K562 (cell line): ENCODE data around the gene THOP1. TPM values are rescaled to one million over a fixed set of nuclear protein-coding genes. Genes with fewer than 3 reads are reported as not detected.

Experiments used
- BHLHE40 ChIP-seq: IDR thresholded peaks from 2 replicates; pipeline ENCODE4 v1.6.1; 2011; ENCODE audit warnings: low read length, improper control_type of control experiment
- CBFA2T3 ChIP-seq: fragments of 450-650 bp; IDR thresholded peaks from 2 replicates; pipeline ENCODE4 v1.6.1; 2017
- CREM ChIP-seq: IDR thresholded peaks from 2 replicates; pipeline ENCODE4 v1.6.1; 2014; ENCODE audit warnings: antibody characterized with exemption, low read depth
- ETS1 ChIP-seq: conservative IDR thresholded peaks from 2 replicates; pipeline ENCODE4 v1.6.1; 2011; ENCODE audit warnings: low read depth, mild to moderate bottlenecking, low read length; ENCODE audit not compliant: control insufficient read depth
- MNT ChIP-seq, 2 experiments: fragments of 450-650 bp; conservative IDR thresholded peaks; 2 replicates each; pipeline ENCODE4 v1.6.1; 2017; ENCODE audit warnings: mild to moderate bottlenecking in 2 of 2, moderate library complexity in 2 of 2
- NFYB ChIP-seq: IDR thresholded peaks from 2 replicates; pipeline ENCODE4 v1.6.1; 2011; ENCODE audit warnings: mild to moderate bottlenecking, moderate library complexity; ENCODE audit not compliant: insufficient read length; ENCODE audit errors: extremely low read depth
- NONO ChIP-seq, 2 experiments: fragments of 200-400 bp in 1 of 2; fragments of 450-650 bp in 1 of 2; formaldehyde crosslinking in 1 of 2; IDR thresholded peaks; 2 replicates each; pipeline ENCODE4 v1.6.1; 2017; ENCODE audit warnings: low read depth in 2 of 2, mild to moderate bottlenecking in 2 of 2, moderate library complexity in 2 of 2, low read length in 1 of 2
- POLR2G ChIP-seq: fragments of 200-400 bp; formaldehyde crosslinking; IDR thresholded peaks from 2 replicates; pipeline ENCODE4 v1.6.1; 2017; ENCODE audit warnings: low read depth, mild to moderate bottlenecking, antibody characterized with exemption, low read length, moderate library complexity
- SPI1 ChIP-seq: IDR thresholded peaks from 2 replicates; pipeline ENCODE4 v1.6.1; 2011; ENCODE audit warnings: low read depth, low read length, control low read depth, borderline replicate concordance
- ZBTB8A ChIP-seq: fragments of 450-650 bp; IDR thresholded peaks from 2 replicates; pipeline ENCODE4 v1.6.1; 2018; ENCODE audit warnings: mild to moderate bottlenecking, moderate library complexity; ENCODE audit not compliant: partially characterized antibody
- ZMIZ1 ChIP-seq, 2 experiments: fragments of 150-350 bp in 1 of 2; IDR thresholded peaks; 2 replicates each; pipeline ENCODE4 v1.6.1; 2012 to 2016; ENCODE audit warnings: low read depth in 2 of 2, low read length in 2 of 2, mild to moderate bottlenecking in 1 of 2, moderate library complexity in 1 of 2
- ZNF316 ChIP-seq: fragments of 450-650 bp; IDR thresholded peaks from 2 replicates; pipeline ENCODE4 v1.6.1; 2016
- ZNF347 ChIP-seq: fragments of 450-650 bp; formaldehyde crosslinking; IDR thresholded peaks from 2 replicates; pipeline ENCODE4 v1.4.0; 2020; ENCODE audit warnings: low read depth, mild to moderate bottlenecking, moderate library complexity
- polyA plus RNA-seq, 8 experiments: library from polyadenylated mRNA; depleted of rRNA in 4 of 8; stranded (reverse) in 5 of 8; unstranded in 3 of 8; fragments of >200 nt; fragmentation: Nextera tagmentation in 2 of 8; fragmentation: Illumina TruSeq in 1 of 8; extraction: Ambion mirVana in 2 of 8; extraction: Trizol in 1 of 8; gene quantifications; 2 replicates each; pipeline versions ENCODE4 v1.2.1 to v1.2.3, GENCODE V29; 2011 to 2014; ENCODE audit warnings: inconsistent platforms in 1 of 8, missing spikeins in 1 of 8
- total RNA-seq, 7 experiments: library from RNA; depleted of rRNA in 6 of 7; stranded (reverse); fragments of >200 nt in 6 of 7; fragmentation: Illumina TruSeq in 2 of 7; extraction: Trizol in 2 of 7; gene quantifications; 2 replicates each; pipeline versions ENCODE4 v1.2.1 to v1.2.3, GENCODE V29; 2011 to 2021; ENCODE audit warnings: low replicate concordance in 1 of 7

Gene THOP1
- total and polyA plus RNA-seq, 9 of the 15 experiments (the other 6 are each of a cell fraction or from before 2014, with no cell fraction given) = 1.3 to 255 (median 96.1) TPM

DNA sequence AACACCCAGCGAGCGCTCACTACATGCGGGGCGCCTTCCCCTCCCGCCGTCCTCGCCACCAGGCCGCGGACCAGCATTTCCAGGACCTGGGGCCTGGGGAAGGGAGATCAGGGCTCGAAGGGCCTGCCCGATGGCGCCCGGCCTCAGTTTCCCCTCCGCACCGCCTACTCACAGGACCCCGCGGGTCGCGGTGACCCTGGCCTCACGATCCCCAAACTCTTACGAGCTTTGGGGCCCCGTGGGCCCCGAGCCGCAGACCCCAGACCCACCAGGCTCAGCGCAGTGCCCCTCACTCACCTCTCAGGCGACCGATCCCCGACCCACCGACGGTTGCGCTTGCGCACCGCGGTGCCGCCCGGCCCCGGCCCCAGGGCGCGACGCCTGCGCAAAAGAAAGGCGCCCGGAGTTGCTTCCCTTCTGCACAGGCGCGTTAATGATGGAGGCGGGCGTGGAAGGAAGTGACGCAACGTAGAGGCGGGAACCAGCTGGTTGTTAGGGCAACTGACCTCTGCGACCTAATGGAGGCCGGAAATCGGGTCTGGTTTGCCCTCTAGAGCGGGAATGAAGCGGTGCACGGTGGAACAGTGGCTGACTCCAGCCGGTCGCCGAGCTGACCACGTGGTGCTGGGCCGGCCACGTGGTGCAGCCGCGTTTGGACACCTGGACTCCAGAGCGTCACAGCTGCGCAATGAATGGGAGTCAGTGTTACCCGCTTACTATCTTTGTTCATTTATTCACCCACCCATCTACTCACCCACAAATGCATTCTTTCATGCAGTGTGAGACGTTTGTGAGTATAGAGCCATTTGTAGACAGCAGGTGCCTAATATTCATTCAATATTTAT, 2.1 kb upstream of the THOP1 start, which contains the start of gene SGTA (continued):
- TF ChIP-seq MNT (conservative IDR thresholded peaks at IDR 0.05) (peak; percentile 100), CREM (peak; percentile 99), NFYB (no peak), BHLHE40 (peak; percentile 57), SPI1 (peak; percentile 82), ZNF316 (no peak), ZBTB8A (no peak), ZMIZ1 (IDR thresholded peaks at IDR 0.05; ENCODE audit: low read depth in 2 of 2, low read length in 2 of 2) (no peak; a peak in 1 of 4 replicates), CBFA2T3 (peak; percentile 74), POLR2G (peak; percentile 91), ETS1 (peak; percentile 73; the same call in 1 of the 2 replicates), NONO (IDR thresholded peaks at IDR 0.05; ENCODE audit: low read depth in 2 of 2, low read length in 1 of 2) (peak in 1 of 2 experiments; percentile 37; a peak in 1 of 4 replicates), ZNF347 (CRISPR knock-in tag) (no peak)
